Pancreas (tissue), 10 donors: Measurements from ENCODE around the gene CHMP4B. TPM values are rescaled to one million over a fixed set of nuclear protein-coding genes. Genes with fewer than 3 reads are reported as not detected.

ENCODE experiments used
- ATAC-seq, 4 donors: fragments of 200-7000 bp; cut with Tn5 transposase; one replicate each; pipeline versions ENCODE4 v1.8.0 to v1.9.1; 2020; ENCODE audit warnings: mild to moderate bottlenecking in 4 of 4, moderate library complexity in 4 of 4
- DNase-seq, 6 donors: peaks; one replicate each; pipeline ENCODE4 v3.0.0-alpha.2; 2020
- FAIRE-seq: peaks from 2 replicates; lab custom pipeline; 2012; peaks lifted over from hg19 to GRCh38; lab: Jason Lieb, UNC
- H3K27ac ChIP-seq, 4 donors: fragments of 200-600 bp; sonication (generic); 1 replicate in 3 of 4; 2 replicates in 1 of 4; pipeline versions ENCODE4 v1.5.0 to v1.8.0; 2020
- H3K27me3 ChIP-seq, 4 donors: fragments of 200-600 bp; one replicate each; pipeline ENCODE4 v1.8.0; 2021
- H3K36me3 ChIP-seq, 3 donors: fragments of 200-600 bp; sonication (generic) in 1 of 3; one replicate each; pipeline versions ENCODE4 v1.5.0 to v1.8.0; 2020 to 2021
- H3K4me1 ChIP-seq, 3 donors: fragments of 200-600 bp; one replicate each; pipeline ENCODE4 v1.8.0; 2021
- H3K4me3 ChIP-seq, 4 donors: fragments of 200-600 bp; sonication (generic) in 2 of 4; one replicate each; pipeline versions ENCODE4 v1.5.0 to v1.8.0; 2020 to 2021
- H3K9me3 ChIP-seq, 4 donors: fragments of 200-600 bp; one replicate each; pipeline ENCODE4 v1.8.0; 2021
- CTCF ChIP-seq, 4 donors: fragments of 200-600 bp; sonication (generic) in 3 of 4; IDR thresholded peaks; one replicate each; pipeline versions ENCODE4 v1.5.0 to v1.8.0; 2021; ENCODE audit warnings: antibody characterized with exemption in 4 of 4
- WGBS, 2 donors: extraction: QIAGEN DNeasy Blood & Tissue Kit; methylation state at CpG; one replicate each; pipeline ENCODE4 v1.1.7; 2013; 5-methylcytosine and 5-hydroxymethylcytosine counted together
- intact Hi-C, 3 donors: fragments of 100-400 bp; cut with DNase I; formaldehyde crosslinking; loops; one replicate each; pipeline versions ENCODE4 v1.11.1 to v1.14.2; 2022
- polyA plus RNA-seq, 2 donors: library from polyadenylated mRNA; stranded (reverse); fragments of 200-250 nt; gene quantifications; one replicate each; pipeline ENCODE4 v1.2.3, GENCODE V29; 2013
- total RNA-seq, 6 donors: library from RNA; stranded (reverse); fragmentation: NEBNext Ultra II Directional in 4 of 6; extraction: Animal tissue kit (Norgen Biotek cat#: 25700) in 4 of 6; gene quantifications; one replicate each; pipeline versions ENCODE4 v1.2.1 to v1.2.4, GENCODE V29; 2021 to 2023
- donor health status: healthy with polysubstance abuse.
- donor health status: DM: no; HTN: no; CAD: no; lungs with moderate emphysema.
- donor health status: DM: no; HTN: no; CAD: no.
- donor health status: control.
- donor health status: control.
- donor health status: Bipolar disorder and iron deficiency.
- donor health status: DM: yes; HTN: yes; CAD: no.
- donor health status: DM: no; HTN: no; CAD: no.
- donor health status: DM: no; HTN: no; CAD: no.
- donor health status: DM: yes; HTN: yes; CAD: no.

The CHMP4B gene
- total and polyA plus RNA-seq, 8 donors: 28.4 to 66.3 (median 42.6) TPM

- H3K27ac ChIP-seq: no peak overlapping the region
- TF ChIP-seq CTCF (IDR thresholded peaks at IDR 0.05): no peak
- no peaks in the 10 kb centered on the region for H3K27me3 ChIP-seq
- no peak overlapping the region for H3K4me3 ChIP-seq
- no peak for DNase-seq
- no peak for FAIRE-seq
- H3K4me1 ChIP-seq: no peaks in the 10 kb centered on the region
- 92 to 94% methylated on average over 3 of the region's 3 CpGs for WGBS, 2 donors
- H3K36me3 ChIP-seq: no peaks in the 10 kb centered on the region
- intact Hi-C loops: no loop called here
- H3K9me3 ChIP-seq: no peaks in the 10 kb centered on the region
- no peak for ATAC-seq
Measured at GRCh38 chr20:33772439-33772838, 38.7 kb upstream of the CHMP4B start.

GRCh38 chr20:33773412-33774089, 37.6 kb upstream of the CHMP4B start:
- no peak overlapping the region for H3K27ac ChIP-seq
- H3K9me3 ChIP-seq: no peaks in the 10 kb centered on the region
- H3K4me1 ChIP-seq: peaks cover 0 to 6% (median 5%) of the 10 kb centered on the region in 3 donors
- DNase-seq (no peak), ATAC-seq (no peak), FAIRE-seq (no peak)
- 74 to 77% methylated on average over 2 of the region's 2 CpGs for WGBS, 2 donors
- no peak overlapping the region for H3K4me3 ChIP-seq
- intact Hi-C loops: no loop called here
- no peaks in the 10 kb centered on the region for H3K27me3 ChIP-seq
- no peak for TF ChIP-seq CTCF (IDR thresholded peaks at IDR 0.05)
- H3K36me3 ChIP-seq: no peaks in the 10 kb centered on the region

- no peaks in the 10 kb centered on the region for H3K9me3 ChIP-seq
- DNase-seq (no peak), FAIRE-seq (no peak), ATAC-seq (peak in 2 of 4 donors; percentile 3 to 8)
- H3K36me3 ChIP-seq: no peaks in the 10 kb centered on the region
- TF ChIP-seq CTCF (IDR thresholded peaks at IDR 0.05): no peak
- H3K27me3 ChIP-seq: no peaks in the 10 kb centered on the region
- H3K27ac ChIP-seq: peak overlapping the region; percentile 55 to 84 (median 74)
- 59 to 65% methylated on average over 2 of the region's 2 CpGs for WGBS, 2 donors
- intact Hi-C loops: no loop called here
- H3K4me3 ChIP-seq: no peak overlapping the region
- H3K4me1 ChIP-seq: peaks cover 0 to 14% (median 11%) of the 10 kb centered on the region in 3 donors
Measured at GRCh38 chr20:33777816-33778215, 33.3 kb upstream of the CHMP4B start.

- intact Hi-C loops: no loop called here
- Histone ChIP-seq H3K4me3 (no peak overlapping the region), H3K27me3 (no peaks in the 10 kb centered on the region), H3K9me3 (no peaks in the 10 kb centered on the region), H3K4me1 (peaks cover 0 to 14% (median 11%) of the 10 kb centered on the region in 3 donors), H3K36me3 (no peaks in the 10 kb centered on the region), H3K27ac (no peak overlapping the region)
- ATAC-seq: no peak
- DNase-seq: no peak
- 91 to 98% methylated on average over 4 of the region's 4 CpGs for WGBS, 2 donors
- no peak for TF ChIP-seq CTCF (IDR thresholded peaks at IDR 0.05)
- no peak for FAIRE-seq
Measured at GRCh38 chr20:33781133-33781532, 30.0 kb upstream of the CHMP4B start.

GRCh38 chr20:33781945-33782344, 29.2 kb upstream of the CHMP4B start:
- no peak for FAIRE-seq
- intact Hi-C loops: no loop called here

More at GRCh38 chr20:33781945-33782344, 29.2 kb upstream of the CHMP4B start:
- ATAC-seq: no peak
- DNase-seq: no peak
- H3K36me3 ChIP-seq: no peaks in the 10 kb centered on the region
- H3K27me3 ChIP-seq: no peaks in the 10 kb centered on the region
- WGBS, 2 donors: 91% methylated on average over 1 of the region's 1 CpG
- H3K9me3 ChIP-seq: no peaks in the 10 kb centered on the region
- no peak for TF ChIP-seq CTCF (IDR thresholded peaks at IDR 0.05)
- H3K27ac ChIP-seq: no peak overlapping the region
- H3K4me3 ChIP-seq: no peak overlapping the region
- peaks cover 0 to 14% (median 11%) of the 10 kb centered on the region in 3 donors for H3K4me1 ChIP-seq
